A549 treated with AZD9567 at 1 μM for 4 hours (cell line): ENCODE data around the gene TMEM176A. TPM values are rescaled to one million over a fixed set of nuclear protein-coding genes. Genes with fewer than 3 reads are reported as not detected.

Experiments
- total RNA-seq: library from RNA; stranded (reverse); fragments of 200-300 nt; extraction: Qiagen RNA extraction; gene quantifications from 5 replicates; pipeline ENCODE4 v1.2.3, GENCODE V29; 2022; ENCODE audit not compliant: insufficient read depth

The TMEM176A gene, protein sequence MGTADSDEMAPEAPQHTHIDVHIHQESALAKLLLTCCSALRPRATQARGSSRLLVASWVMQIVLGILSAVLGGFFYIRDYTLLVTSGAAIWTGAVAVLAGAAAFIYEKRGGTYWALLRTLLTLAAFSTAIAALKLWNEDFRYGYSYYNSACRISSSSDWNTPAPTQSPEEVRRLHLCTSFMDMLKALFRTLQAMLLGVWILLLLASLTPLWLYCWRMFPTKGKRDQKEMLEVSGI
- 0.19 TPM in 1 of 5 replicates, not detected in the others for total RNA-seq

DNA sequence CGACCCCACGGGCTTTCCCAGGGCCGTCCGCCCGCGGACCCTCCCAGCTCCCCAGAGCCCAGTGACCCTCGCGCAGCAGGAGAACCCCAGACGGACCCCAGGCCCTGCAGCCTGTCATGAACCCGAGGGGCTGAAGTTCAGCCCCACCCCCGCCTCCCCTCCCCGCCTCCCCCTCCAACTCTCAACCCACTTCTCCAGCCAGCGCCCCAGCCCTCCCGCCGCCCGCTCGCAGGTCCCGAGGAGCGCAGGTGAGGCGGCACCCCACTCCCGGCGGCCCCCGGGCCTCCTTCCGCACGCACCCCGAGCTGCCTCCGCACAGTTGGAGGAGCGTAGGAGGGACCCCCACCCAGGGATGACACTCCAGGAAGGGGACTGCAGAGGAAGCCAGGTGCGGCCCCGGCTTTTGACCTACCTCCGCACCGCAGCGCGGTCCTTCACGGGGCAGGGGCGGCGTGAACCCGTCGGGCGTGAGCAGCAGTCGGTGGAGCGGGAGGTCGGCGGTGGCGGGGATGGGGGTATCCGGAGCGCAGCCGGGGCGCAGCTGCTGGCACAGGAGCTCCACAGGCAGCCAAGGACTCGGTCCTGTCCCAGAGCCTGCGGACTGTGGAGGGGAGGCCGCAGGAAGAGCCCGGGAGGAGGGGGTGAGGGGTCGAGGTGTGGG, at the start of gene TMEM176A:
TMEM176A (plus strand) TSS at position 189 of the 661 bp plus-strand sequence. CDS start 782 bp downstream, outside the sequence.

DNA sequence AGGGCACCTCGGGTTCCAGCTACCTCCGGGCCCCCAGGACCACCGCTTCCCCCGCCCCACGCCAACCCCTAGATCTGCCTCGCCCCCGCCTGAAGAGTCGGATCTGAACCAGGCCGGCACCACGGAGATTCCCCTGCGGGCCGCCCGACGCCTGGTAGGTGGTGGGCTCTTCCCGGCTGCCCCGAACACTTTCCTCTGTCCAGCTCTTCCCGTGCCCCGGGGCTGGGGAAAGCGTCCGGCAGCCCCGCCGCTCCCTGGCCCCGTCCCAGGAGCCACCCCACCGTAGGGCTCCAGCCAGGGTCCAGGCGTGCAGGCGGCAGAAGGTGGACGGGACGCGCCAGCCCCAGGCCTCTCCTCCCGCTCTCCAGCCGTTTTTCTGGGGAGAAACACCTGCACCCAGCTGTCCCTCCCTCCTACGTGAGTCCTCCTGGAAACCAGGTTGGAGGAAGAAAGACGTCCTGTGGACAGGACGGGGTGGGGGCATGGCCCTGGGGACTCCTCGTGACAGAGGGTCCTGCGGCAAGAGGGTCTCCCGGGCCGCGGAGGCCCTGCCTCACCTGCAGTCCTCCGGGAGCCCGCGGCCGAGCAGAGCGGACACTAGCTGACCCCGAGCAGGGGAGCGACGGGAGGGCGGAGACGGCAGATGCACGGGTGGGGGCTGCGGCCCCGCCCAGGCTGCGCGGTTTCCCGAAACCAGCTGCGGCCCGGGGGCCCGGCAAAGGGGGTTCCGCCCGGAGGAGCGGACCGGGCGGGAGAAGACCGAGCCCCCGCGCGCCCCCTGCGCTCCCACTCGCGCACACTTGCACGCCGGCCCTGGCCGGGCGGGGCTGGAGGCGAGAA, 608 bp upstream of the TMEM176A start, which contains the start of gene TMEM176B:
TMEM176B (minus strand) TSS at position 624 of the 840 bp plus-strand sequence. CDS start 3,795 bp downstream, outside the sequence.

DNA sequence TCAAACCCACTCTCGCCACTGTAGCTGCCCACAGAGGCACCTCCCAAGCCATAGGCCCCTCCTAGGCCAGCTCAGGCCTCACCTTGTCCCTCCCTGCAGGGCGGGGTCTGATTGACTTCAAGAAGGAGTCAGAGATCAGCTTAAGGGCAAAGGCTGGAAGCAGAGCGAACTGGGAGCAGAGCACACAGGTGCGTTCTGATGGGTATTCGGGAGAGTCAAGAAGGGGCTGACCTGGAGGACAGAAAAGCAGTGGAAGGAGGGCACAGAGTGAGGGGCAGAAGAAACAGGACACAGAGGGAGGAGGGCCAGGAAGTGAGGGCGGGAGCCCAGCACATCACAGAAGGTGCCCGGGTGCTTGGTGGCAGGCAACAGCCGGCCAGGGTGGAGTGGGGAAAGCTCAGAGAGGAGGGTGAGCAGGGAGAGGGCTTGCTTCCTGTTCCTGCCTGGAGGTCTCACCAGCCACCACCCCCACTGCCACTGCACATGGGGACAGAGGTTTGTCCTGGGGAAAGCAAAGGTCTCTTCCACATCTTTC, 51.9 kb downstream of the TMEM176A start, which contains the start of gene AOC1:
AOC1 (plus strand) TSS at position 147 of the 535 bp plus-strand sequence. CDS start 3,954 bp downstream, outside the sequence.

Other genes with a start within 250 kb of the TMEM176A start
- gene GIMAP4, start 233.4 kb upstream of the TMEM176A start, total RNA-seq, result not detected in 5 replicates
- 0.02 TPM in 1 of 5 replicates, not detected in the others for gene GIMAP6, start 168.4 kb upstream of the TMEM176A start, total RNA-seq
- not detected in 5 replicates for gene GIMAP2, start 115.1 kb upstream of the TMEM176A start, total RNA-seq
- gene GIMAP1, start 84.2 kb upstream of the TMEM176A start, total RNA-seq, result not detected in 5 replicates
- 0.05 TPM in 1 of 5 replicates, not detected in the others for gene GIMAP5, start 63.4 kb upstream of the TMEM176A start, total RNA-seq
- 0.14 to 0.24 TPM in 2 of 5 replicates, not detected in the others for gene TMEM176B, start 405 bp upstream of the TMEM176A start, total RNA-seq
- 0.03 to 0.07 TPM in 2 of 5 replicates, not detected in the others for gene AOC1, start 51.7 kb downstream of the TMEM176A start, total RNA-seq
- gene KCNH2, start 177.6 kb downstream of the TMEM176A start, total RNA-seq, result 0.74 to 1.6 TPM (median 1.5 TPM) in 5 replicates
- 0.15 to 0.42 TPM (median 0.24 TPM) in 4 of 5 replicates, not detected in the other for gene NOS3, start 190.2 kb downstream of the TMEM176A start, total RNA-seq
- 0.54 to 0.91 TPM (median 0.71 TPM) in 4 of 5 replicates, not detected in the other for gene ATG9B, start 223.7 kb downstream of the TMEM176A start, total RNA-seq
- gene ABCB8, start 227.7 kb downstream of the TMEM176A start, total RNA-seq, result 40.4 to 52.5 TPM (median 50.5 TPM) in 5 replicates
- 7.7 to 12.8 TPM (median 10.8 TPM) in 5 replicates for gene ASIC3, start 247.8 kb downstream of the TMEM176A start, total RNA-seq